NCI-H510A (cell line): ENCODE data around the gene ROCK2.

Experiments
- DNase-seq: peaks from one replicate; lab custom pipeline; 2025; lab: John Stamatoyannopoulos, UW

ROCK2 gene

DNA sequence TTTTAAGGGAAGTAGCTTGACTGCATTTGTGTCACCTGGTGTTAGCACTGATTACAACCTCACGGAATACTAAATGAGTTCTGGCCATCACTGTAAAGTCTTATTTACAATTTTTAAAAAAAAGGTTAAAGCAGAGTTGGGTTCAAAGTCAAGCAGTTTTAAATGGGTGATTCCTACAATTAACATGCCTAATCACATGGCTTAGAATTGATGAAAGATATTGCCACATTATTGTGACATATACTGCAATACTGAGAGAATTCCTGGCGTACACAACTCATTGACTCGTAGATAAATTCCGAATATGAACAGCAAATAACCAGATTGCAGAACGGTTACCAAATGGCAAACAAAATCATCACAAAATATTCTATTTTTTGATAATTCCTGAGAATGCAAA lies 34.2 kb downstream of the ROCK2 start:
- no peak for DNase-seq

DNA sequence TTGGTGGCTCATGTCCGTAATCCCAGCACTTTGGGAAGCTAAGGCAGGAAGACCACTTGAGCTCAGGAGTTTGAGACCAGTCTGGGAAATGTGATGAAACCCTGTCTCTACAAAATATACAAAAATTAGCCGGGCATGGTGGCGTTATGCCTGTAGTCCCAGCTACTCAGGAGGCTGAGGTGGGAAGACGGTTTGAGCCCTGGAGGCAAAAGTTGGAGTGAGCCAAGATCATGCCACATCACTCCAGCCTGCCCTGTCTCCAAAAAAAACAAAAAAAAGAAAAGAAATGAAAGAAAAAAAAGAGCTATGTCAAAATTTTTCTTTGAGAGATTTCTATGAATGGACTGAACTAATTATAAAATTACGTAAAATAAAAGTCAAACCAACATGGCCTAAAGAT lies 34.7 kb downstream of the ROCK2 start:
- DNase-seq: no peak

DNA sequence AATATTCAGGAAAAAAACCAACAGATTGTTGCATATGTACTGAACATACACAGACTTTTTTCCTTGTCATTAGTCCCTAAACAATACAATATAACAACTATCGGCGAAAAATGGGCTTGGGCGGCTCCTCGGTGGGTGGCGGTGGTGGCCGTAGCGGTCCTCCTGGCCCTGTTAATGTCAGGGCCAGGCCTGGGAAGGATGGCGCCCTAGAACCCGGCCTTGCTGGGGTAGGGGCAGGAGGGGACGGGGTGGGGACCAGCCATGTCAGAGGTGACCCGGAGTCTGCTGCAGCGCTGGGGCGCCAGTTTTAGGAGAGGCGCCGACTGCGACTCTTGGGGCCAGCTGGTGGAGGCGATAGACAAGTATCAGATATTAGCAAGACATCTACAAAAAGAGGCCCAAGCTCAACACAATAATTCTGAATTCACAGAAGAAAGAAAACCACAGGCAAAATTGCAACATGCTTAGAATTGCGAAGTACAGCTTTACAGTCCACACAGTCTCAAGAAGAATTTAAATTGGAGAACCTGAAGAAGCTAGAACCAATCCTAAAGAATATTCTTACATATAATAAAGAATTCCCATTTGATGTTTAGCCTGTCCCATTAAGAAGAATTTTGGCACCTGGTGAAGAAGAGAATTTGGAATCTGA lies 36.5 kb downstream of the ROCK2 start:
- no peak for DNase-seq

DNA sequence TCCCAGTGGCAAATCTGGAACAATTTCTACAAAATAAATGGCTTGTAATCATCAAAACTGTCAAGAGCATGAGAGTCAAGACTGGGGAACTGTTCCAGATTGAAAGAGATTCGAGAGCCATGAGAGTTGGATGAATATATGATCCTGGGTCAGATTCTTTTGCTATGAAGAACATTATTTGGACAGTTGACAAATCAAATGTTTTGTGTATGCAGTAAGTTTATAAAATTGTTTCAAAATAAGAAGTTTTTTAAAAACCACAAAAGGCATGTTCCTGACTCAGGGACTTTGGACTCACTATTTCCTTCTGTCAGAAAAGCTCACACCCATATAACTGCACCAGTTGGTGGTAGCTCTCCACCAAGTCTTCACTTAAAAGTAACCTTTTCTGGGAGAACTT lies 38.5 kb downstream of the ROCK2 start:
- DNase-seq: no peak

DNA sequence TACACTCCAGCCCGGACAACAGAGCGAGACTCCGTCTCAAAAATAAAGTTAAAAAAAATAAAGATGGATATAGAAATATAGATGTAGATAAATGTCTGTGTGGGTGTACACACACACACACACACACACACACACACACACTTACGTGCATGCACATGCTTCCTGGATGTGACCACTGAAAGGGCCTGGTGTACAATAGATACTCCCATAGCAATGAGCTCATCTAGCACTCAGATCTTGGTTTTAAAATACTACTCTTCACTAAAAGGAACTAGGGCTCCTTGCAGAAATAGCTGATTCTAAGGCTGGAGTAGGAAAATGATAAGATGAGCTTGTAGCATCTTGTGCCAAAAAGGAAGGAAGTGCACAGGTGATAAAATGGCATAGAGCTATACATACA lies 39.1 kb downstream of the ROCK2 start:
- DNase-seq: no peak

DNA sequence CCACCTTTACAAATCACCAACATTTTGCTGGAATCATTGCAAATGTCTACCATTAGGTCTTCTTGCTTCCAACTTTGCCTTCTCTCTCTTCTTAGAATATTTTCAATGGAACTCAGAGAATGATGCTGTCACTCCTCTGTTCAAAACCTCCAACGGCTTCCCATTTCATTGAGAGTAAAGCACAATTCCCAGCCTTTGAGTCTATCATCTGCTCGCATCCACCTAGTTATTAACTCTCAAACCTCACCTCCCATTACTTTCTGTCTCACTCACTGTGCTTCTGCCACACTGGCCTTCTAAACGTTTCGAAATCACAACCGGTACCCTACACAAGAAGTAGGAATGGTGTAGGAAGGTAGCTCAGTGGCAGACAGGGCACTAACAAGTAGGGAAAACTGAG lies 40.0 kb downstream of the ROCK2 start:
- DNase-seq: no peak

DNA sequence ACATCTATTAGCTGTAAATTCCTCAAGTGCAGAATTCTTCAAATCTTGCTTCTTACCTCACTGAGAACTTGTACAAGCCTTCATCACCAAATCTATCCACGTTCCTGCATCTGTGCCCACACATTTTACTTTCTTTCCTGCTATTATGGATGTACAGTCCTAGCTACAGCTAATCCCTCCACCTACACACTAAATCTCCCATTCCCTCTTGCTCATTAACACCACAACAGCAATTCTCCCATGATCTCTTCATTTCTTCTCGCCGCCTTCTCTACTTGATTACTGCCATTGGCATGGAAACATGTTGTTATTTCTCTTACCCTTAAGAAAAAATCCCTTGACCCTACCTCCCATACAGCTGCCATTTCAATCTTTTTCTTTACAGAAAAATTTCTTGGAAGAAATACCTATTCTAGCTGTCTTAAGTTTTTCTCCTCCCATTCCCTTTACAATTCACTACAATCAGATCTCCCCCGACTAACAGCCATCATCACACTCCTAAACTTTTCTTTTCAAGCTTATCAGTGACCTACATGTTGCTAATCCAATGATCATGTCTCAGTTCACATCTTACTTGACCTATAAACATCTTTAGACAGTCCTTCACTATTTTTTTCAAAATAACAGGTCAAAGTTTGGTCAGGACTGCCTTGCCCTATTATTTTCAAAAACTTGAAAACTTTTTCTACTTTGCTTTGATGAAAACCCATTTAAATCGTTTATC lies 41.0 kb downstream of the ROCK2 start:
- DNase-seq: no peak

DNA sequence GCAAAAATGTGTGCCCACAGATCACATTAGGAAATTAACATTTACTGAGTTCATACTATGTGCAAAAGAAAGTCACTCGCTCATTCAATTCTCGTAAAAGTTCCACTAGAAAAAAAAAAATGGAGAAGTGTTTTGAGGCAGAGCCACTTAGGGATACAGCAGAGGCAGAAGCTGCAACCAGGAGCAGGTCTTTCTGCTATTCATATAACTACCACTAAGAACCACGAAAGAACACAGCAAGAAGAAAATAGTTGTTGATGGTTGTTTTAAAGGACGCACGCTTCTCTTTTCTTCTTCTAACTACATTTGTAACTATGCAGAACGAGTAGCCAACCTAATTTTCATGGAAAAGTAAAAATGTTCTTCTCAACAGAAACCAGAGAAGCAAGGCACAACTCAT lies 45.0 kb downstream of the ROCK2 start:
- DNase-seq: no peak

DNA sequence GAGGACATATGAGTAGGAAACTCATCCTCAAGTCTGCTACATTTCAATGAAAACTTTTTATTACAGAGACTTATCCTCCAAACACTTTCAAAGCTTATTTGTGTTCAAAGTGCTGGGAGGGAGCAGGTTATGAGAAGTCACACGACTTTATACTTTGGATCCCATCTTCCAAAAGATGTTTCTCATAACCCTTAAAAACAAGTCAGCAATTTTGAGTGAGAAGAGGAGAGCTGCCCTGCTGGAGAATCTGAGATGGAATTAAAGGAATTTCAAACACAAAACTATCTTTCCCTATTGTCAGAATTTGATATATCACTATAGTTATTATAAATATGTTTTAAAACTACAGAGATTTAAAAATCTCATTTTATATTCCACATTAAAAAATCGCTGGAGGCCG lies 45.8 kb downstream of the ROCK2 start:
- DNase-seq: no peak

DNA sequence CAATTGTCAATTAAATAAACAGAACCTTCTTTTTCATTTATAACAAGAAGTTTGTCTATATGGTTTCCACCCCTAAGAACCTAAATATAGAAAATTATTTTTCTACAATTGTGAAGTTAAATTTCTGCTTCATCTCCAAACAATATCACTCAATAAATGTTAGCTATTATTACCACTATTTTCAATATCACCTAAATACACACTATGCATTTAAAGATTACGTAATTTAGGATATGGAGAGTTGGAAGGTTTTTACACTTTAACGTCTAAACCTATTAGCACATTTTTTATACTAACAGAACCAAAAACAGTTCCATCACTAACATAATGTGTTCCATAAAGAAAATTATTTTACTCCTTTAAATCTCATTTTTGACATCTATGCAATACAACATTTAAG lies 48.0 kb downstream of the ROCK2 start:
- DNase-seq: no peak

DNA sequence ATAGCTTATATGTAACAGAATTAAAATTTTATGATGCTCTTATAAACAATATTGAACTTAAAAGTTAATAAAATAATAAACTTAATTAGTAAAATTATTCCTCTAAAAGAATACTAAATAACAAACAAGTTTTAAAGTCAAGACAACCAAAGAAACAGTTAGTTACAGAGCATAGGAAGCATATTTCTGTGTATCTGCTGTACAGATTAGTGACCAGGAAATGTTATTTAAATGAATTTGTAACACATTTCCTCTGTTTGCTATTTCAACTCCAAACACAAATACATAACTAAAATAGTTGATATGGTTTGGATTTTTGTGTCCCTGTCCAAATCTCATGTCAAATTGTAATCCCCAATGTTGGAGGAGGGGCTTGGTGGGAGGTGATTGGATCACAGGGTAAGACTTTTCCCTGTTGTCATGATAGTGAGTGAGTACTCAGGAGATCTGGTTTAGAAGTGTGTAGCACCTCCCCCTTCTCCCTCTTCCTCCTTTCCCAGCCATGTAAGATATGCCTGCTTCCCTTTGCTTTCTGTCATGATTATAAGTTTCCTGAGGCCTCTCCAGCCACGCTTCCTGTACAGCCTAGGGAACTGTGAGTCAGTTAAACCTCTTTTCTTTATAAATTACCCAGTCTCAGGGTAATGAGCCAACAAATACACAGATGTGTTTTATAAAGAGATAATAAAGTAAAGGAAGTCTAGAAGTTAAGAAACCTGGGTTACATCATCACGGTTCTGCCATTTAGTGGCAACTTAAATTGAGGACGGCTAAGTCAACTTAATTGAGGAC lies 51.8 kb downstream of the ROCK2 start:
- no peak for DNase-seq

DNA sequence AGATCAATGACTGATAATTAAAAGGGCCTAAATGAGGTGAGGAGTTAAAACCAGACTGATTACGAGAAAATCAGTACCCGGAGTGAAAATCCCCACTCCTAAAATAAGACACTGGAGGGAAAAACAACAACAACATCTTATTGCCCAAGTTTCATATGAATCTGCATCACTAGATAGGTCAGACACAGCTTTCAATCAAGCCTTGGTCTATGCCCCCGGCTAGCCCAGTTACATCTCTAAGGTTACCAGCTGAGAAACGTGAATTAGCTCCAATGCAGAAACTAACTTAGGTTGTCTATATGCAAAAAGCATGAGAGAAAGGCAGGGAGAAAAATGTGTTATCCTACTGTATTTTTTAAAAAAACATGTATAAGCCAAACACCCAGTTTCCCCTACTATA lies 53.7 kb downstream of the ROCK2 start:
- no peak for DNase-seq

DNA sequence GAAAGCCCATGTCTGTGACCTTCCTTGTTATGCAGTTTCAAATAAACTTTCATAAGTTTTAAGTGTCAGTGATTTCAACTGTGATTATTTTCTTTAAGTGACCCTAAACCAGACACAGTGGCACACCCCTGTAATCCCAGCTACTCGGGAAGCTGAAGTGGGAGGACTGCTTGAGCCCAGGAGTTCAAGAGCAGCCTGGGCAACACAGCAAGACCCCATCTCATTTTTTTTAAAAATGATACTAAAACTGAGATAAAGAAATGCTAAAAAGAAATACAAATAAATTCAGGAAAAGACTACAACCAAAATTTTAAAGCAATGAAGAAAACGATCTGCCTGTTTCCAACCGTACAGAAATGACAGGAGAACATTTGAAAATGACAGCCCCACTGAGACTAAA lies 54.2 kb downstream of the ROCK2 start:
- DNase-seq: no peak

DNA sequence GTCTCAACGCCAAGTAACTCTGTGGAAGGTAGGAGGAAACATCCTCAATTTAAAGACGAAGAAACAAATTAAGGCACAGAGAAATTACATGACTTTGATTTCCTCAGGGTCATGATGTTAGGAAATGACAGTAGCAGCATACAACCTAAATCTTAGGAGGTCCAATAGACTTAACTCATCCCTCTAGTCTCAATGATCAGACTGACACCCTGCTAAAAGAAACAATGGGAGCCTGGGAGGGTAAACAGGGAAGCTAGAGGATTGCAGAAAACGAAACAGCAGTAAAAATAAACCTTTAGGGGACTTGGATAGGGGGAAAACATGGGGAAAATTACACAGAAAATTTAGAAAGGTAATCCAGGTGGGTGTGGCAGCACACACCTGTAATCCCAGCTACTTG lies 56.0 kb downstream of the ROCK2 start:
- no peak for DNase-seq

DNA sequence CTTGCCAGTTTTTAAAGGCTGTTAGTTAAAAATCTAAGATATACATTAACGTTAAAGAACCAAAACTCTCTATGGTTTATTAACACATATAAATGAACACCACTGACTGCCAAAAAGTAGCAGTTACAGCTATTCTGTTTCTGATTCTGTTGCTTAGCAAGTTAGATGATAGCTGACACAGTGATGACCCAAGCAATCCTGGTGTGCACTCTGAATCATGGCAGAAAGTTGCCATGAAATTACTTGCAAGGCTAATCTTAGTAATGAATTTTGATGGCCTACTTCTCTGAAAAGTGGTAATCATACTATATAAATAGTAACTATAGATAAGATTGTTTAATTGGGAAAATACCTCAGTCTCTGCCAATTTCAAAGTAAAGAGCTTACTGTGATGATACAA lies 57.7 kb downstream of the ROCK2 start:
- no peak for DNase-seq

DNA sequence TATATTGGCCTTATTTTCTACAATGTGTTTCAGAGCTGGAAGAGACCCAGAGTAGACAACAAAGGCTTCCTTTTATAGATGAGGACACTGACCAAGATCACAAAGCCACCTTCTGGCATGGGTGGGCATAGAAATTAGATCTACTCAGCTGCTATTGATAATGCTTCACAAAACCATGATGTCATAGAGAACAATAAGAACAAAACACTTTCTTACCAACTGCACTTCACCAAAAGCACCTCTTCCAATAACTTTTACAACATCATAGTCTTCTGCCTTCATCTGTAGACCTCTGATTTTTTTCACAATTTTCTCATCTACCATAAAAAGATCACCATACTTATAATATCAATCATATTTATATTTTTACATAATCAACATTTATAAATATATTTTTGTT lies 58.1 kb downstream of the ROCK2 start:
- DNase-seq: no peak

DNA sequence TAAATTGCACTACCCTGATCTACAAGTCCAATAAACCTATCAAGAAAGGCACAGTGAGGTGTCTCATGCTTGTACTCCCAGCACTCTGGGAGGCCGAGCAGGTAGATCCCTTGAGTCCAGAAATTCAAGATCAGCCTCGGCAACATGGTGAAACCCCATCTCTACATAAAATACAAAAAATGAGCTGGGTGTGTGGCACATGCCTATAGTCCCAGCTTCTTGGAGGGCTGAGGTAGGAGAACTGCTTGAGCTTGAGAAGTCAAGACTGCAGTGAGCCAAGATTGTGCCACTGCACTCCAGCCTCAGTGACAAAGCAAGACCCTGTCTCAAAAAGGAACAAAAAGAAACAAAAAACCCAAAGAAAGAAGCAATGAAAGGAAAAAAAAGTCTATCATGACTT lies 58.9 kb downstream of the ROCK2 start:
- no peak for DNase-seq

DNA sequence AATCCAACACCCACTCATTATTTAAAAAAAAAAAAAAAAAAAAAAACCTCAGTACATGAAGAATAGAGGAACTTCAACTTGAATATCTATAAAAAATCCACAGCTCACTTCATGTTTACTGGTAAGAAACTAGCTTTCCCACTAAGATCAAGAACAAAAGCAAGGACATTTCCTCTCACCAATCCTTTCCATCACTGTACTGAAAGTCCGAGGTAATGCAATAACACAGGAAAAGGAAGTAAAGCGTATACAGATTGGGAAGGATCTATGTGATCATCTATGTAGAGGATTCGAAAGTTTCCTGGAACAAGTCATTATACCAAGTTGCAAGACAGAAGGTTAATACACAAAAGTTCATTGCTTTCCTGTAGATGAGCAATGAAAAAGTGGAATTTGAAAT lies 63.2 kb downstream of the ROCK2 start:
- DNase-seq: no peak

DNA sequence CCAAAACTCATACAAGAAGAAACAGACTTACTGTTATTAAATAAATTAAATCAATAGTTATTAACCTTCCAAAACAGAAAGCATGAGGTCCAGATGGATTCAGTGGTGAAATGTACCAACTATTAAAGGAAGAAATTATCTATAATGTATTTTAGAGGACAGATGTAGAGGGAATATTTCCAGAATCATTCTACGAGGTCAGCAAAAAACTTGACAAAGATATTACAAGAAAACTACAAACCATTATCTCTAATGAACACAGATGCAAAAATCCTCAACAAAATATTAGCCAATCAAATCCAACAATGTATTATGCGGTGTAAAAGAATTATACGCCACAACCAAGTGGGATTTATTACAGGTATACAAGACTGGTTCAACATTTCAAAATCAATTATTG lies 63.7 kb downstream of the ROCK2 start:
- no peak for DNase-seq

DNA sequence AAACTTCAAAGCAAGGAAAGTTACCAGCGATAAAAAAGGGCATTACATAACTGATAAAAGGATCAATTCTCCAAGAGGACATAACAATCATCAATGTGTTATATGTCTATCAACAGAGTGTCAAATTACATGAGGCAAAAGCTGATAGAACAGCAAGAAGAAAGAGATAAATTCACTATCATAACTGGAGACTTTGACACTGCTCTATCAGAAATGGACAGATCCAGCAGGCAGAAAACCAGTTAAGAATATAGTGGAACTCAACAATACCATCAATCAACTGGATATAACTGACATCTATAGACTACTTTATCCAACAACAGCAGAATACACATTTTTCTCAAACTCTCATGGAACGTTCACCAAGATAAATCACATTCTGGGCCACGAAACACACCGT lies 65.0 kb downstream of the ROCK2 start:
- DNase-seq: no peak

DNA sequence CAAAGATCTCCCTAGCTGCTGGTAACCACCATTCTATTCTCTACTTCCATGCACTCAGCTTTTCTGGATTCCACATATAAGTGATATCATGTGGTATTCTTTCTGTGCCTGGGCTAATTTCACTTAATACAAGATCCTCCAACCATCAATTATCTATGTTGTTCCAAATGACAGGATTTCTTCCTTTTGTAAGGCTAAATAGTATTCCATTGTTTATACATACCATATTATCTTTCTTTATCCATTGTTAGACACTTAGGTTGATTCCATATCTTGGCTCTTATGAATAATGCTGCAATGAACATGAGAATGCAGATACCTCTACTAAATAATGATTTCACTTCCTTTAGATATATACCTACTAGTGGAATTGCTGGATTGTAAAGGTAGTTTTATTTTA lies 66.2 kb downstream of the ROCK2 start:
- DNase-seq: no peak

DNA sequence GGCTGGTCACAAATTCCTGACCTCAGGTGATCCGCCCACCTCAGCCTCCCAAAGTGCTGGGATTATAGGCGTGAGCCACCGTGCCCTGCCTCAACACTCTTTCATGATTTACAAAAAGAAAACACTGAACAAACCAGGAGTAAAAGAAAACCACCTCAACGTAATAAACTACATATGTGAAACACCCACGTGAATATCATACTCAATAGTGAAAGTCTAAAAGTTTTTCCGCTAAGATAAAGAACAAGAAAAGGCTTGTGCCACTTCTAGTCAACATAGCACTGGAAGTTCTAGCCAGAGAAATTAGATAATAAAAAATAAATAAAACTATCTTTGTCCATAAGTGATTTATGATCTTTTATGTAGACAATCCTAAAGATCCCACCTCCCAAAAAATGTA lies 68.5 kb downstream of the ROCK2 start:
- DNase-seq: no peak

DNA sequence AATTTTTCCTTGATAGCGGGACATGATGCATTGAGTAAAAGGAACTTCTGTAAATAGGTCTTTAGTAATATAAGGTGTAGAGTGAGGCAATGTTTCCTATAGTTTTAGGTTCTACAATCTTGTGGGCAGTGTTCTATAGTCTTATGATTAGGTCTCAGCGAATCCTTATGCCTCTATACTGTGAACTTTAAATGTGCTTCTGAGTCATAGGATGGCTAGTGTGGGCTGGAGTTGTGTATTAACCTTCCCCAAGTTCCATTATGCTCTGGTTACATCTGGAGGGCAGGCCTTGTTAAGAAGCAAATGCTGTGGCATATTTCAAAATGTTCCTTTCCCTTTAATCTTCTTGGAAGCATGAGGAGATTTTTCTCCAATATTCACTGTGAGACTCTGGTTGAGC lies 73.5 kb downstream of the ROCK2 start:
- DNase-seq: no peak
